ENCODE results near the gene ALOX5.

The ALOX5 gene

GRCh38 chr10:45427262-45427969 lies 53.4 kb downstream of the ALOX5 start:
- TF ChIP-seq CTCF (conservative IDR thresholded peaks at IDR 0.05) = no peak
- H3K27ac ChIP-seq = no peak overlapping the region

GRCh38 chr10:45427970-45428366 lies 54.0 kb downstream of the ALOX5 start:
- H3K27ac ChIP-seq = no peak overlapping the region
- TF ChIP-seq CTCF (conservative IDR thresholded peaks at IDR 0.05) = no peak

- no peak overlapping the region for H3K27ac ChIP-seq
- TF ChIP-seq CTCF (conservative IDR thresholded peaks at IDR 0.05) = no peak
Measured at GRCh38 chr10:45428611-45429510, 54.8 kb downstream of the ALOX5 start.

GRCh38 chr10:45429790-45430189 lies 55.8 kb downstream of the ALOX5 start:
- H3K27ac ChIP-seq = no peak overlapping the region
- no peak for TF ChIP-seq CTCF (conservative IDR thresholded peaks at IDR 0.05)

- no peak overlapping the region for H3K27ac ChIP-seq
- TF ChIP-seq CTCF (conservative IDR thresholded peaks at IDR 0.05) = no peak
Measured at GRCh38 chr10:45432113-45432512, 58.1 kb downstream of the ALOX5 start.

GRCh38 chr10:45432700-45433472 lies 58.9 kb downstream of the ALOX5 start:
- H3K27ac ChIP-seq = no peak overlapping the region
- no peak for TF ChIP-seq CTCF (conservative IDR thresholded peaks at IDR 0.05)

All from VCaP (cell line).